Astrocyte (in vitro differentiated cells and primary cell): ENCODE results near the gene USP35. TPM values are rescaled to one million over a fixed set of nuclear protein-coding genes. Genes with fewer than 3 reads are reported as not detected.

Source experiments
- DNase-seq: peaks from one replicate; pipeline ENCODE4 v3.0.0-alpha.2; 2010; ENCODE audit warnings: low read depth
- FAIRE-seq: peaks from 2 replicates; lab custom pipeline; 2011; peaks lifted over from hg19 to GRCh38; lab: Jason Lieb, UNC
- H2AFZ ChIP-seq: 2 replicates; pipeline ENCODE4 v1.6.0; 2012; ENCODE audit warnings: low read depth, low read length, inconsistent platforms
- H3K27ac ChIP-seq: 2 replicates; pipeline ENCODE4 v1.5.1; 2011; ENCODE audit warnings: low read depth, low read length, inconsistent platforms
- H3K27me3 ChIP-seq: 2 replicates; pipeline ENCODE4 v1.6.0; 2011; ENCODE audit warnings: low read length, inconsistent platforms; ENCODE audit not compliant: insufficient read depth
- H3K36me3 ChIP-seq: 2 replicates; pipeline ENCODE4 v1.5.1; 2011; ENCODE audit warnings: low read length, inconsistent platforms; ENCODE audit not compliant: insufficient read depth
- H3K4me1 ChIP-seq: 2 replicates; pipeline ENCODE4 v1.5.1; 2011; ENCODE audit warnings: low read length, inconsistent platforms; ENCODE audit not compliant: insufficient read depth
- H3K4me2 ChIP-seq: 2 replicates; pipeline ENCODE4 v1.6.0; 2012; ENCODE audit warnings: low read length, inconsistent platforms
- H3K4me3 ChIP-seq: 2 replicates; pipeline ENCODE4 v1.5.1; 2011; ENCODE audit warnings: low read depth, mild to moderate bottlenecking, low read length, inconsistent platforms; ENCODE audit not compliant: insufficient read depth
- H3K79me2 ChIP-seq: 2 replicates; pipeline ENCODE4 v1.6.0; 2012; ENCODE audit warnings: mild to moderate bottlenecking, low read length, inconsistent platforms; ENCODE audit not compliant: insufficient read depth
- H3K9ac ChIP-seq: 2 replicates; pipeline ENCODE4 v1.6.0; 2012; ENCODE audit warnings: mild to moderate bottlenecking, low read length, inconsistent platforms
- H3K9me3 ChIP-seq: 2 replicates; pipeline ENCODE4 v1.5.1; 2012; ENCODE audit warnings: low read depth, mild to moderate bottlenecking, low read length, inconsistent platforms; ENCODE audit not compliant: insufficient read depth
- H4K20me1 ChIP-seq: 2 replicates; pipeline ENCODE4 v1.6.0; 2012; ENCODE audit warnings: low read length, inconsistent platforms; ENCODE audit not compliant: insufficient read depth
- H3K27ac Mint-ChIP-seq: one replicate; pipeline ENCODE4 v1.8.0; 2021; ENCODE audit warnings: mild to moderate bottlenecking, mixed read lengths; ENCODE audit not compliant: unreplicated experiment
- H3K27me3 Mint-ChIP-seq: one replicate; pipeline ENCODE4 v1.8.0; 2021; ENCODE audit warnings: low read depth, mixed read lengths; ENCODE audit not compliant: unreplicated experiment
- H3K36me3 Mint-ChIP-seq: one replicate; pipeline ENCODE4 v1.8.0; 2021; ENCODE audit warnings: low read depth, mixed read lengths; ENCODE audit not compliant: unreplicated experiment
- H3K4me1 Mint-ChIP-seq: one replicate; pipeline ENCODE4 v1.8.0; 2021; ENCODE audit warnings: low read depth, mixed read lengths; ENCODE audit not compliant: unreplicated experiment
- H3K4me3 Mint-ChIP-seq: one replicate; pipeline ENCODE4 v1.8.0; 2021; ENCODE audit warnings: mild to moderate bottlenecking, moderate library complexity, mixed read lengths; ENCODE audit not compliant: unreplicated experiment
- H3K9me3 Mint-ChIP-seq: one replicate; pipeline ENCODE4 v1.8.0; 2021; ENCODE audit warnings: mild to moderate bottlenecking, mixed read lengths; ENCODE audit not compliant: unreplicated experiment
- CTCF ChIP-seq: IDR thresholded peaks from 2 replicates; pipeline ENCODE4 v1.5.1; 2011; ENCODE audit warnings: low read depth, mild to moderate bottlenecking, inconsistent platforms, low read length, moderate library complexity; ENCODE audit not compliant: insufficient read depth
- EZH2 ChIP-seq: IDR thresholded peaks from 2 replicates; pipeline ENCODE4 v1.6.1; 2012; ENCODE audit warnings: mild to moderate bottlenecking, low read length, inconsistent platforms; ENCODE audit not compliant: insufficient read depth
- total RNA-seq: library from RNA; stranded (reverse); gene quantifications from 2 replicates; pipeline ENCODE4 v1.2.1, GENCODE V29; 2021

The USP35 gene
- total RNA-seq, 1 donor from 2014 or later: 16.2 TPM

DNA sequence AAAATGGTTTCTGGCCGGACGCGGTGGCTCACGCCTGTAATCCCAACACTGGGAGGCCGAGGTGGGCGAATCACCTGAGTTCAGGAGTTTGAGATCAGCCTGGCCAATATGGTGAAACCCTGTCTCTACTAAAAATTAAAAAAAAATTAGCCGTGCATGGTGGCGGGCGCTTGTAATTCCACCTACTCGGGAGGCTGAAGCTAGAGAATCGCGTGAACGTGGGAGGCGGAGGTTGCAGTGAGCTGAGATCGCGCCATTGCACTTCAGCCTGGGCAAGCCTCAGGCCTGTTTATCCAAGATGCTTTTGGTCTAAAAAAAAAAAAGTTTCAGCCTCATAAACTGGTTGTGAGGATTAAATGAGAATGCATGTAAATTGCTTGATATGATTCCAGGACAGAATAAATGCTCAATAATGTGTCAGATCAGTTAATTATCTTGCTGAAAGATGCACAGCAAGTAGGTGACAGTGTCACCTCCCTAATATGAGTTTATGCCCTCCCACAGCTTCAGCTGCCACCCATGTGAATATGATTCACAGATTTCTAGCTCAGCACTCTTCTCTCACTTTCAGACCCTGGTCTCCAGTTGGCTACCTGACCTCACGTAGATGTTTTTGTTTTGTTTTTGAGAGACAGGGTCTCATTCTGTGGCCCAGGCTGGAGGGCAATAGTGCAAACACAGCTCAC, 48.2 kb upstream of the USP35 start:
- Mint-ChIP-seq H3K9me3 (peaks cover 2% of the 10 kb centered on the region), H3K27me3 (no peaks in the 10 kb centered on the region), H3K36me3 (peaks cover 8% of the 10 kb centered on the region), H3K27ac (peak overlapping the region; percentile 41), H3K4me3 (peak overlapping the region; percentile 98), H3K4me1 (peaks cover 9% of the 10 kb centered on the region)
- no peak for TF ChIP-seq EZH2
- no peak overlapping the region for H3K9ac ChIP-seq
- FAIRE-seq (no peak), DNase-seq (no peak)
- no peaks in the 10 kb centered on the region for H4K20me1 ChIP-seq
- H3K4me3 ChIP-seq: peak overlapping the region; percentile 93
- no peak overlapping the region for H2AFZ ChIP-seq
- H3K27me3 ChIP-seq: no peaks in the 10 kb centered on the region
- peak overlapping the region; percentile 87 for H3K4me2 ChIP-seq
- no peaks in the 10 kb centered on the region for H3K36me3 ChIP-seq
- no peak overlapping the region for H3K27ac ChIP-seq
- H3K79me2 ChIP-seq: peaks cover 42% of the 10 kb centered on the region
- H3K4me1 ChIP-seq: peaks cover 11% of the 10 kb centered on the region
- H3K9me3 ChIP-seq: no peaks in the 10 kb centered on the region

- H3K27ac ChIP-seq: no peak overlapping the region
- H3K27me3 ChIP-seq: no peaks in the 10 kb centered on the region
- no peak overlapping the region for H3K4me2 ChIP-seq
- H3K9me3 ChIP-seq: no peaks in the 10 kb centered on the region
- H3K36me3 ChIP-seq: no peaks in the 10 kb centered on the region
- DNase-seq: no peak
- H4K20me1 ChIP-seq: no peaks in the 10 kb centered on the region
- H3K9ac ChIP-seq: no peak overlapping the region
- Mint-ChIP-seq H3K9me3 (peaks cover 2% of the 10 kb centered on the region), H3K27ac (no peak overlapping the region), H3K36me3 (peaks cover 8% of the 10 kb centered on the region), H3K4me1 (peaks cover 4% of the 10 kb centered on the region), H3K4me3 (no peak overlapping the region), H3K27me3 (no peaks in the 10 kb centered on the region)
- H3K79me2 ChIP-seq: peaks cover 6% of the 10 kb centered on the region
- H2AFZ ChIP-seq: no peak overlapping the region
- no peak for FAIRE-seq
- peaks cover 3% of the 10 kb centered on the region for H3K4me1 ChIP-seq
- no peak overlapping the region for H3K4me3 ChIP-seq
- TF ChIP-seq EZH2: no peak
- TF ChIP-seq CTCF: no peak
Observed at GRCh38 chr11:78145511-78146025, 43.2 kb upstream of the USP35 start.

DNA sequence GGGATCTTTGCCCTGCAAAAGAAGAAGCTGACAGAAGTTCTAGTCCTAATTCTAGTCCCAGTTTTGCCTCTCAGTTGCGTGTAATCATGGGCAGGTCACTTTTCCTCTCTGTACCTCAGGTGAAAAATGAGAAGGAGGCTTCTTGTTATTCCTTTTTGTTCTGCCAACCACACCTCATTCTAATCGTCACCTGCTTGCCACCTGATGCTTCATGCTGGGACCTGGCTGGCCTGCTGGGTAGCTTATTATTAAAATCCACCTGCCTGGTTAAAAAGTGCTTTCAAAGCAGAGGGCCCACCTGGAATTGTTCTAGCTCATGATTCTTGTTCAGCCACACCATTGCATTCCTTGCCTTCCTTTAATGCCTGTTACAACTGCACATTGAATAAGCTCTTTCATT, 40.9 kb upstream of the USP35 start:
- Histone ChIP-seq H3K79me2 (no peaks in the 10 kb centered on the region), H3K9me3 (no peaks in the 10 kb centered on the region), H3K9ac (no peak overlapping the region), H4K20me1 (no peaks in the 10 kb centered on the region), H3K27me3 (no peaks in the 10 kb centered on the region), H3K4me2 (no peak overlapping the region), H3K27ac (no peak overlapping the region), H3K4me3 (no peak overlapping the region), H2AFZ (no peak overlapping the region), H3K36me3 (no peaks in the 10 kb centered on the region), H3K4me1 (no peaks in the 10 kb centered on the region)
- Mint-ChIP-seq H3K27ac (no peak overlapping the region), H3K9me3 (no peaks in the 10 kb centered on the region), H3K4me3 (no peak overlapping the region), H3K27me3 (no peaks in the 10 kb centered on the region), H3K4me1 (no peaks in the 10 kb centered on the region), H3K36me3 (peaks cover 4% of the 10 kb centered on the region)
- TF ChIP-seq EZH2: no peak
- no peak for TF ChIP-seq CTCF
- FAIRE-seq (no peak), DNase-seq (no peak)
